ENCODE measurements around the gene VSIG10L. TPM values are rescaled to one million over a fixed set of nuclear protein-coding genes. Genes with fewer than 3 reads are reported as not detected.

The VSIG10L gene
- total RNA-seq, 1 experiment from 2014 or later: 3.5 TPM

DNA sequence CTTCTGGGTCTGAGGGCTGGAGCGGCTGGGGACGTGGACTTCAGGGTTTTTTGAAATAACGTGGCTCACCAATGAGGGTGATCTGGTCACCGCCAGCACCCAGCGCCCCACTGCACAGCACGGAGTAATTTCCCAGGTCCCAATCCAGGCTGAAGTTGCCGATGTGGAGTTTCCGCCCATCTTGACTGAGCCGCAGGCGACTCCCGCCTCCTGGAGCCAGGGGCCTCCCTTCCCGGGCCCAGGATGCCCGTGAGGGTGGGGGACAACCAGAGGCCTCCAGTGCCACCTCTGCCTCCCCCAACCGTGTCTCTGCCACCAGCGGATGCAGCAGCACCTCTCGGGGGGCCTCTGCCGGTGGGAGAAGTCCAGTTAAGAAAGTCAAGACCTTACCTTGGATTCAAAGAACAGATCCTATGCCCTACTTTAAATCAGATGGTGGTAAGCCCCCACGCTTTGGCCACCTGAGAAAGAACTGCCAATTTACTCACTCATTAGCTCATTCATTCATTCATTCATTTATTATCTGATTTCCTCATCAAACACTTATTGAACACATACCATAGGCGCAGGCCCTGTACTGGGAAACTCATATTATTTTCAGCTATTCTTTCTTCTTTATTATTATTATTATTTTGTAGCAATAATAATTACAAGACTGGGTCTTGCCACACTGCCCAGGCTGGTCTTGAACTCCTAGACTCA, 3.9 kb downstream of the VSIG10L start:
- intact Hi-C loops (cut with micrococcal nuclease): loop anchor here (5.0 kb wide), 1 partner anchor 179 kb away; no protein-coding TSS in a partner anchor
- Histone ChIP-seq H3K27me3 (ENCODE audit: low read length) (no peaks in the 10 kb centered on the region), H3K4me3 (ENCODE audit: low read length) (peak overlapping the region; percentile 72; the same call in 1 of the 2 replicates), H3F3A (ENCODE audit: low read length, unreplicated experiment) (no peaks in the 10 kb centered on the region), H3K36me3 (ENCODE audit: low read depth, low read length) (no peaks in the 10 kb centered on the region), H3K4me2 (ENCODE audit: low read length) (peak overlapping the region; percentile 88), H3K9me3 (ENCODE audit: low read length) (no peaks in the 10 kb centered on the region), H3K9ac (ENCODE audit: low read length) (peak overlapping the region; percentile 34; the same call in 1 of the 2 replicates), H3K79me2 (ENCODE audit: low read length) (no peaks in the 10 kb centered on the region), H2AFZ (ENCODE audit: low read length) (peak overlapping the region; percentile 95), H3K9me2 (replicated peaks; ENCODE audit: low read length) (no peaks in the 10 kb centered on the region), H3K4me1 (ENCODE audit: insufficient read depth, low read length) (peaks cover 16% of the 10 kb centered on the region; the same call in 1 of the 2 replicates), H3K27ac (ENCODE audit: low read length) (no peak overlapping the region), H4K20me1 (ENCODE audit: low read length) (no peaks in the 10 kb centered on the region)
- ChIA-PET POLR2A (ENCODE audit: unreplicated experiment) (interaction anchor here (0.5 kb wide), 1 partner anchor 20 kb away, joined by 16 read pairs; no protein-coding TSS in a partner anchor), CTCF (no interaction called here)
- no peak for ATAC-seq
- TSS peak; percentile 44 for BruUV-seq (replicated peaks)
- DNase-seq: no peak
- TF ChIP-seq EZH2 (IDR thresholded peaks at IDR 0.05; ENCODE audit: low read length, unreplicated experiment) (no peak), CTCF (conservative IDR thresholded peaks at IDR 0.05; ENCODE audit: low read depth, low read length) (no peak)

GRCh38 chr19:51337141-51337860, 4.6 kb downstream of the VSIG10L start:
- ATAC-seq: no peak
- Histone ChIP-seq H3K36me3 (ENCODE audit: low read depth, low read length) (no peaks in the 10 kb centered on the region), H3K4me2 (ENCODE audit: low read length) (no peak overlapping the region), H3K27me3 (ENCODE audit: low read length) (no peaks in the 10 kb centered on the region), H2AFZ (ENCODE audit: low read length) (no peak overlapping the region), H3K4me1 (ENCODE audit: insufficient read depth, low read length) (peaks cover 15% of the 10 kb centered on the region; the same call in 1 of the 2 replicates), H4K20me1 (ENCODE audit: low read length) (no peaks in the 10 kb centered on the region), H3K79me2 (ENCODE audit: low read length) (no peaks in the 10 kb centered on the region), H3K27ac (ENCODE audit: low read length) (no peak overlapping the region), H3K9ac (ENCODE audit: low read length) (no peak overlapping the region), H3K9me2 (replicated peaks; ENCODE audit: low read length) (no peaks in the 10 kb centered on the region), H3K4me3 (ENCODE audit: low read length) (no peak overlapping the region), H3F3A (ENCODE audit: low read length, unreplicated experiment) (no peaks in the 10 kb centered on the region), H3K9me3 (ENCODE audit: low read length) (no peaks in the 10 kb centered on the region)
- no peak for DNase-seq
- BruUV-seq (replicated peaks): no TSS peak
- POLR2A ChIA-PET (ENCODE audit: unreplicated experiment): no interaction called here
- CTCF ChIA-PET: no interaction called here
- TF ChIP-seq EZH2 (IDR thresholded peaks at IDR 0.05; ENCODE audit: low read length, unreplicated experiment): no peak
- TF ChIP-seq CTCF (conservative IDR thresholded peaks at IDR 0.05; ENCODE audit: low read depth, low read length): no peak
- intact Hi-C loops (cut with micrococcal nuclease): loop anchor here (5.0 kb wide), 1 partner anchor 180 kb away; no protein-coding TSS in a partner anchor
